T-helper 22 cell (primary cell): ENCODE results near the gene SLC13A1.

Experiments
- DNase-seq: peaks from one replicate; pipeline ENCODE4 v3.0.0-alpha.2; 2020; ENCODE audit warnings: low read depth

SLC13A1 gene

DNA sequence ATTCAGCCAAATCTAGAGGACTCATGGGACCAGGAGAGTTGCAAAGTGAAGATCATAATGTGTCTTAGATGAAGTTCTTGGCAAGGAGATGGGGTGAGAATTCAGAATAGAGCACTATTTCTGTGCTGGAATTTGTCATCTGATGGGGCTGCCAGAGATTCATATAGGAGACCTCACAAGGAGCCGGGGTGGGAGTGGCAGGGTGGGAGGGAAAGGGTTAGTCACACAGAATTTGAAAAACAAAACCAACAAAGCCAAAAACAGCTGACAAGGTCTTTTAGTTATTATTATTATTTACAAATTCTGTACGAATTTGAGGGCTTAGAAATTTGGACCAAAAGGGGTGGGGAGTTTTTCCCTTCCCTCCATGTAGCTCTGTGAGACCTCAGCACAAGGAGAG is 1.7 kb downstream of the SLC13A1 start:
- no peak for DNase-seq

DNA sequence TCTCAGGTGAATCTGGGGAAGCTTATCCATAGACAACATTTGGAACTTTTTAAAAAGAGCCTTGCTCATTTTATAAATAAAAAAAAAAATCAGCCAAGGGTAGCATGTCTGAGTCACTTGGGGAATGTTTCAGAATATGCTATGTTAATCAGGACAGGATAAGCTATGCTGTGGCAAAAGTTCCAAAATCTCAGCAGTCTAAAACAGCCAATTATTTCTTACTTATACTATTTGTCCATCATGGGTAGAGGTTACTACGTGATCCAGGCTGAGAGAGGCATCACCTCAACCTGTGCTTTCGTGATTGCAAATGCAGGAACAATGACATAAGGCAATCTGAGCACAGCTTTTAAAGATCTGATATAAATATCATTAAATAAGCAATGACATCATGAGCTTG is 6.5 kb downstream of the SLC13A1 start:
- DNase-seq, result no peak

DNA sequence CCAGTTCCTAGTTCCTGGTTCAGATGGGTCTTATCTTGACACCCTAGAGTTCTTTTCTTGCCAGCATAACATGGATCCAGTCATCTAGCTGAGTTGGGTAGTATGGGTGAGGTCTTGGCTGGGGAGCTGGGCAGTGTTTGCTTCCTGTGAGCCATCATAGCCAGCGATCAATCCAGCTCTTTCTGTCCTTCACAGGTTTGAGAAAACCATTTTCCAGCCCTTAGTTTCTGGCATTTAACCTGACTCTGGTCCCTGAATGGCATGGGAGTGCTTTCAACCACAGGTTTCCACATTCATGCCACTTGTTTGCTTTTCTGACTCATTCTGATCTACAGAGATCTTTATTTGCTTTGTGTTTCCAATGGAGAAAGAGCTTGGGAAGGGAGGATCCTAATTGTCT is 8.6 kb downstream of the SLC13A1 start:
- no peak for DNase-seq

DNA sequence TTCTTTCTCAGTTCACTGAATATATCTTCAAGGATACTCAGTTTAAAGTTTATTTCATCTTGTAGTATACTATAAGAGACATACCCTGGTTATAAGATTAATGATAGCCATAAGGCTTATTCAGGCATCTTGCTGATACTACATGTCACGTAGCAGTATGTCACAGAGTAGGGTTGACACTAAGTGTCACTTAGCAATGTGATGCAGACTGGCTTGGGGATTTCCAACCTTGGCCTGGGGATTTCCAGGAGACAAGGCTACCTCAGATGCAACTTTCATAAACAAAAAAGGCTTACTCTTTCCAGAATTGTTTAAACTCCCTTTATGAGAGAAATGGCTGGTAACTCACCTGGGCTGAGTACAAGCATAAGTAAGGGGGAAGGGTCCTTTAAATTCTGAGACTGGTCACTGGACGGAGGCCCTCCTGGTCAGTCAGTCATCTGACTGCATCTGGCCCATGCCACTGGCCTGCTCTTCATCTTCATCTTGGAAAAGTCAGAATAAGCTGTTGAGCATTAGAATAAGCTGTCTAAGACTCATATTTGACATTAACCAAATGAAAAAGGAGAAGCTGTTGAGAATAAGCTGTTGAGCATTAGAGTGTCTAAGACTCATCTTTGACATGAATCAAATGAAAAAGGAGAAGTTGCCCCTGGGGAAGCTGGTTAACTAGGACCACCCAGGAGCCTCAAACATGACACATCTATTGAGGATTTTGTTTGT is 9.5 kb downstream of the SLC13A1 start:
- no peak for DNase-seq

DNA sequence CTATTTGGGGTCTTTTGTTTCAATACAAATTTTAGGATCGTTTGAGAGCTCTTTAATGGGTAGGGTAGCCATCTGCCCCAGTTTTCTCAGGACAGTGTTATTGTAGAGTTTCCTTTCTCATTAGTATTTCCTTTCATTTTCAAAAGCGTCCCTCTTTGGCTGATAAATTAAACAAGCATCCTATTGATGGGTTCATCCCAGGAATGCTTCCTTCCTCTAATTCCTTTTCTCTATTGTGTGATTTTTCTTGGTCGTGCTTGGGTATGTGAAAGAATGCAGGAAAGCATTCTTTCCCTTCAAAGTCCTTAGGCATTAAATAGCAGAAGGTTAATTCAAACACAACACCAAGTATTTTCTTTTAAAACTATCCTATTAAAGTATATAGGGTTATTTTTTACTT is 14.0 kb downstream of the SLC13A1 start:
- DNase-seq, result no peak

DNA sequence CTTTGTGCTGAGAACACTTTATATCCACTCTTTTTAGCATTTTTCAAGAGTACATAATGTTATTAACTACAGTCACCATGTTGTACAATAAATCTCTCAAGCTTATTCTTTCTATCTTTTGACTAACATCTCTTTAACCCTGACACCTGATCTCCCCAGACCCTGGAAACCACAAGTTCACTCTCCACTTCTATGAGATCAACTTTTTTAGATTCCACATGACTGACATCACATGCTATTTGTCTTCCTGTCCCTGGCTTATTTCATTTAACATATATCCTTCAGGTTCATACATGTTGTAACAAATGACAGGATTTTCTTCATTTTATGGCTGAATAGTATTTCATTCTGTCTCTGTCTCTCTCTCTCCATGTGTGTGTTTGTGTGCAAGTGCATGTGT is 15.5 kb downstream of the SLC13A1 start:
- no peak for DNase-seq

DNA sequence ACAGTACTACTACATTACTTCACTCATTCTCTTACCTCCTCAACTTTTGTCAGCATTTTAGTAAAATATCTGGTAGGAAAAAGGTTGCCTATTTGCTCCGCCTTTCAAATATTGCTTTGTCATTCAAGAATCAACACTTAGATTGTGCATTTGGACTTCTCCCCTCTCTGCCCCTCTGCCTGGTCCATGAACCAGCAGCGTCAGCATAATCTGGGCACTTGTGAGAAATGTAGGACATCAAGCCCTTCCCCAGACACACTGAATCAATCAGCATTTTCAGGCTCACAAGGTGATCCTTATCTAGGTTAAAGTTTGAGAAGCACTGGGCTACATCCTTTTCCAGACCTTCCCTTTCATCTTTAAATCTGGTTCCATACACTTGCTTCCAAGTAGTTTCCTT is 16.3 kb downstream of the SLC13A1 start:
- no peak for DNase-seq

DNA sequence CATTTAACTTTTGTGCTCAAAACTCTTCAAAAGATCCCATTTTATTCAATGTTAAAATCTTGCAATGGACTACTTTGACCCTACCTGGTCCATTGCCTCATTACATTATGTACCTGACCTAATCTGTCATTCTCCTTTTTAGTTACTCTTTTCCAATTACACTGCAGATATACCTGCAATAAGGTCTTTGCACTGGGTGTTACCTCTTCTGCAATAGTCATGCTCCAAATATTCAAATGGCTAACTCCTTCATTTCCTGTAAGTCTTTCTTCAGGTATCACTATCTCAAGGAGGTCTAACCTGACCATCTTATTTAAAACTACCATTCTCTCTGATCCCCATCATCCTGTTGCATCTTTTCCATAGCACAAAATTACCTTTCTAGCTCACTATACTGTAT is 22.3 kb downstream of the SLC13A1 start:
- DNase-seq, result no peak

DNA sequence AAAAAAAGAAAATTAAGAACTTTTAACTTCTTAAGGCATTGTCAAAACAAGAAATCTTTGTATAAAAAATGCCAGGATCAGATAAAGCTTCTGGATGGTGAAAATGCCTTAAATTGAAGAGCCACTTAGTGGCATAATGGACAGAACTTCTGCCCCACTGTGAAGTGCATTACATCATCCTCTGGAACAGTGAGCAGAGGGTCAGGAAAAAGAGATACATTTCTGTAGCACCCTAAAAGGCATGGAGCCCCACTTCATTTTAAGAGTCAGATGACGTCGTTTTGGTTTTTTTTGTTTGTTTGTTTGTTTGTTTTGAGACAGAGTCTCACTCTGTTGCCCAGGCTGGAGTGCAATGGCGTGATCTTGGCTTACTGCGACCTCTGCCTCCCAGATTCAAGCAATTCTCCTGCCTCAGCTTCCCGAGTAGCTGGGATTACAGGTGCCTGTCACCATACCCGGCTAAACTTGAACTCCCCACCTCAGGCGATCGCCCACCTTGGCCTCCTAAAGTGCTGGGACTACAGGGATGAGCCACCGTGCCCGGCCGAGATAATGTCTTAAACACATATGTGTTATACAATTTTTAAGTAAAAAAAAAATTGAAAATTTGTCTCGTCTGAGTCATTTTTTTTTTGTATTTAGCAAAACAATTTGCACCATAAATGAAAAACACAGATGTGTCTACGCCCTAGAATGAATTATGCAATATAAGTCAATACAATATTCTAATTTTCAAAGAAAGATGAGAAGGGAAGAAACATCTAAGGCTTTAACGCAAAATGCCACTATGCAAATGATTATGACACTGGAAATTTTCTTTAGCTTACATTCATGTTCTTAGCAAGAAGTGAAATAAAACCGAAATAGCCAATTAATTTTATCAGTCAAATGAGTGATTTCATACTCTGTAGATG is 29.2 kb downstream of the SLC13A1 start:
- no peak for DNase-seq

DNA sequence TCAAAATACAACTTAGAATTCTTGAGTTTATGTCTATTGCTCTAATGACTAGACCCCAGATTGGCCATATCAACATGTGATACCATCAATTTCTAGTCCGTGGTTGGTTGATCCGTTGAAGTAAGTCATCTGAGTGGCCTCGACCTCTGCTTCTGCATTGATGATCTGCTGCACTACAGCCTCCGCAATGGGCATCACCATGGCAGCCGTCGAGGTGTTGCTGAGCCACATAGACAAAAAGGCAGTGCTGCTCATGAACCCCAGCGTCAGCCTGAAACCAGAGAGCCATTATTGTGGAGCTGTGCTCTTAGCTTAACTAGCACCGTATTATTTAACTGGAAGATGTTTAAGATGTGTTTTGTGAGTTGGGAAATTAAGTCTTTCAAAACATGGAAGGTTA is 30.7 kb downstream of the SLC13A1 start:
- no peak for DNase-seq

DNA sequence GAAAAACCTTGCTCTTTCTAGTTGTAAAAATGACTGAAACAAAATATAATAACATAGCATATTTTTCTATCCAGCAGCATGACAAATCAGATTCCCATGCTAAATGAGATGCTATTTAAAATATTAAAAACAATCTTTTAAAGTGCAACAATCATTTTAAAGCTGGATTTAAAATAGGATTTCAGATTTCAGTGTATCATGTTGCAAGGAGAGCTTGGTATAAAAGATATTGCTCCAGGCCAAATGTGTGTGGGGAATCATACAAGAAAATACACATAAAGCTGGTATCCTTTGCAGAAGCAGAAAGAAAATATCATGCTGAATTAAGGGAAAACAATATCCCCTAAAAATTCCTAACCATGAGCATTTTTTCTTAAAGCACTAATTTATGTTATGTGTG is 42.2 kb downstream of the SLC13A1 start:
- no peak for DNase-seq

DNA sequence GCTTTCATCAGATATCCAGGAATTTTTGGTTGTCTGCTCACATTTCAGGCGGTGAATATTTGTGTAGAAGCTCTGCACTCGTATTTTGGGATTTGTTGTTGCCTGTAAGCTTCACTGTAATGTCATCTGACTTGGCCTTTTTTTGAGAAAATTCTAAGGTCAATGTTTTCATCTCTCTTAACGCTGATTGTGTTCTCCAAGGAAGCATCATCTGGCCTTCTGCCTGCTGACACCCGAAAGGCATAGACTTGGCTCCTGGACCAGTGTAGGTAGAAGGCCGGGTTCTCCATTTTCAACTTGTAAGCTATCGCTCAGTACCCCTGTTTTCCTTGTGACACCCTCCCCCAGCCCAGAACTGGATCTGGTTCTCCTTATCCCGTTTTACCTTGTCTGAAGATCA is 44.2 kb downstream of the SLC13A1 start:
- no peak for DNase-seq

DNA sequence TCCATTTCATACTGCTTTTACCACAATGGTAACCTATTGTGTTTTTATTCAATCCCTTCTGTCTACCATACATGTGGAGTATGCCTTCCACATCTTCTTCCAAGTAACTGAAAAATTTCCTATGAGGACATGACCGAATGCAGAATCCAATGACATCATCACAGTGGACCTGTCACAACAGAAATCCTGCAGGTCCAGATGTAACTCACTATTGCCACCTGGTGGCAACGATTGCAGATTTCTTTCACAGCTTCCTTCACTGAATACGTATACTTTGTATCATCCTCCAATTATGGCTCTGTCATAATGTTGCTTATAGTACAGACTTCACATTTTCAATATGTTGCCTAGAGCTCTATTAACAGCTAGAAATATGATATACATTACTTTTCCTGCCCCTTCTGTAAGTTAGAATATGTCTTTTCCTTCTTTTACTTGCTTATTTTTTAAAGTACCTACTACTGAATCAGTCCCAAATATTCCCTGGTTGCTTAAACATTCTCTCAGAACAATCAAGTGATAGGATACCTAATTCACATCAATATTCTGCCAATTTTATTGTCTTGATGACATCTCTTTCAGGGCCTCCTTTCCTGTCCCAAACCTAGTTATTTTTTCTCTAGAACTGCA is 45.4 kb downstream of the SLC13A1 start:
- no peak for DNase-seq

DNA sequence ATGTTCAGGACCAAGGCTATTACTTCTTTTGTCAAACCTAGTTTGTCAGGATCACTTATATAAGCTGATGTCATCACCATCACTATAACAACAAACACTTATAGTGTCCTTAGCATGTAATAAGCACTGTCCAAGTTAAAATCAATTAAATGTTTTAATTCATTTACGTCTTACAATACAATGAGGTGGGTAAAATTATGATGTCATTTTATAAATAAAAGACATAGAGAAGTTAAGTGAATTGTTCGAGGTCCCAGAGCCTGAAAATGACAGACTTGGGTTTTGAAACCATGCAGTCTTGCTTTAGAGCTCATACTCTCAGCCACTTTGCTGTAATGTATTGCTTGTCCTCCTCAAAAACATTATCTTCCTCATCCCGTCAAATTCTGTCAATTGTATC is 48.3 kb downstream of the SLC13A1 start:
- no peak for DNase-seq

DNA sequence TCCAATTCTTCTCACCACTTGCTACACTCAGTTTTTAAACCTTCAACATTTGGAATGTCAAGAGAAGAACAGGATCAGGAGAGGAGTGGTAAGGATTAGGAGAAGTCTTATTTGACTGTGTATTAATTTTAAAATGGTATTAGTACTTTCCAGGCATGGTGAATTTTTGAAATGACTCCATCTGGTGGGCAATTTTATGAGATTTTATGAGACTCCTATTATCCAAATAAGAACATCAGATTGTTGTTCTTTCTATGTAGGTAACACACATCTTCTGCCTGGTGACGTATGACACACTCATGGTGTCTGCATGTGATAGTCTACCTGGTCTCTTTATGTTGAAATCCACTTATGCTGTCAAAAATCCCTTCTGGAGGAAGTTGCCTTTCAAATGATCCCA is 51.0 kb downstream of the SLC13A1 start:
- no peak for DNase-seq

DNA sequence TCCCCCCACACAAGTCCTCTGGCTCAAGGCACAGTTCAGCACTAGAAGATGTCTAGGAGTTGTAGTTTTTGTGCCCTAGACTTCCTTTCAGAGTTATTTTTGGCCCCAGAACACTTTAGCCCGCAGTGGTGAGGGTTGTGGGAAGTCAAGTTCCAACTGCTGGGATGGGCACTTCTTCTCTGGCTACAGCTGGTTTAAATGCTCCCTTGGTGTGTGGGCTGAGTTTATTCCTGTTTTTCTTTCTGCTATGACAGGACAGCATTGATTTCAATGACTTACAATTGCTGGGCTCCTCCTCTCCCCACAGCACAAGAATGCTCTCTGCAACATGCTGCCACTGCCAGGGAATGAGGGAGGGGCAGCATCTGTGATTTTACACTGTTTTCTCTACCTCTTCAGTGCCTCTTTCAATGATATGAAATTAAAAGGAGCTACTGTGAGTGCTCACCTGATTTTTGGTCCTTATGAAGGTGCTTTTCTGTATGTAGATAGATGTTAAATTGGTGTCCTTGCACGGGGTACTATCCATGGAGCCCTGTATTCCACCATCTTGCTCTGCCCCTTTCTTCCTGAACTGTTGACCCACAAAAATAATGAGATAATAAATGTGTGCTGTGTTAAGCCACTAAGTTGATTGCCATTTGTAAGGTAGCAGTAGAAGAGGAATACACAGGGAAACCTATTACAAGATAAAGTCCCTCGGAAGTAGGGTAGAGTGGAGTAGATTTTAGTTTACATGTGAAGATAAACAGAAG is 56.3 kb downstream of the SLC13A1 start:
- DNase-seq, result no peak

DNA sequence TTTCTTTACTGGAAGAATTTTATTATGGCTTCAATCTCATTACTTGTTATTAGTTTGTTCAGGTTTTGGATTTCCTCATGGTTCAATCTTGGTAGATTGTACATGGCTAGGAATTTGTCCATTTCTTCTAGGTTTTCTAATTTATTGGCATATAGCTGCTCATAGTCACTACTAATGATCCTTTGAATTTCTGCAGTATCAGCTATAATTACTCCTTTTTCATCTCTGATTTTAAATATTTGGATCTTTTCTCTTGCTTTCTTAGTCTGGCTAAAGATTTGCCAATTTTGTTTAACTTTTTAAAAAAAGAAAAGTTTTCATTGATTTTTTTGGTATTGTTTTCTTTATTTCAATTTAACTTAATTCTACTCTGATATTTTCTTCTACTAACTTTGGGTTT is 59.2 kb downstream of the SLC13A1 start:
- no peak for DNase-seq

DNA sequence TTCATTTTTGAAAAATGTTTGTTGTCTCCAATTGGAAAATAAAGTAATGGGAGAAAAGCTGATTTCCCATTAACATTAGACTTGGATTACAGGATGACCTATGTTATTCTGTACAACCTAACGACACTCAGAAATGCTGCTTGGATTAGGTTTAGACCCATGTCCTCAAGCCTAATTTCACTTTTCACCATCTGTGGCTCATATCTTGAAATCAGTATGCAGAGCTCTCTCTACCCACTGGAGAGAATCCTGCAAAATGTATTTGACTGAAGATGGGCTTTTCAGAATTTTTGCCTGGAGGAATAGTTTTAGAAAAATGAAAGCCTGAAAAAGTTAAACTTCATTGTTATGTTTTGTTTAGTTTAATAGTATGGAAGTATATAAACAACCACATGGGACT is 63.8 kb downstream of the SLC13A1 start:
- no peak for DNase-seq

DNA sequence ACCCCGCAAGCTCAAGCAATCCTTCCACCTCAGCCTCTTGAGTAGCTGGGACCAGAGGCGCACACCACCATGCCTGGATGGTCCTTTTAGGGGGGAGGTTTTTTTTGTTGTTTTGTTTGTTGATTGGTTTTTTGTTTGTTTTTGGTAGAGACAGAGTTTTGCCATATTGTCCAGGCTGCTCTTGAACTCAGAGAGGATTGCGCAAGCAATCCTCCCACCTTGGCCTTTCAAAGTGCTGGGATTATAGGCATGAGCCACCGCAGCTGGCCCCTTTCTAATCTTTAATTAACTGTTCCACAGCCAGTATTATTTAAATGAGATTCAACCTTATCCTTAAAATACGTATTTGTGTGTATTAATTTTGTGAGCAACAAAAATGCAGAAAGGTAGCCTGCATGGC is 65.8 kb downstream of the SLC13A1 start:
- no peak for DNase-seq

DNA sequence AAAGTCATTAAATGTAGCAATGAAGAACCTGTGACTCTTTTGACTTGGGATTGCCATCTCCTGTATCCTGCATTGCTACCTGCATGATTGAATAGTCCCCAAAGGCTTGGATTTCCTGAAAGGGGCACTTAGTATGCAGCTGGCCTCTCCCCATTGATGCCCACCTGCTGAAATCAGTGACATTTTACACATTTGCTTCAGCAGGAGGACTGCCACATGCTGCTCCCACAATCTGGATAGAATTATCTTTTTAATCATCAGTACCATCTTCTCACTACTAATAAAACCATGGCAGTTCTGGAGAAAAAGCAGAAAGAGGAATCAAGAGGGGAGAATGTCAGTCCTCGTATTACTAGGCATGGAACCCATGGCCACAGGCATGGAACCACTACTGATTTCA is 67.8 kb downstream of the SLC13A1 start:
- DNase-seq, result no peak

DNA sequence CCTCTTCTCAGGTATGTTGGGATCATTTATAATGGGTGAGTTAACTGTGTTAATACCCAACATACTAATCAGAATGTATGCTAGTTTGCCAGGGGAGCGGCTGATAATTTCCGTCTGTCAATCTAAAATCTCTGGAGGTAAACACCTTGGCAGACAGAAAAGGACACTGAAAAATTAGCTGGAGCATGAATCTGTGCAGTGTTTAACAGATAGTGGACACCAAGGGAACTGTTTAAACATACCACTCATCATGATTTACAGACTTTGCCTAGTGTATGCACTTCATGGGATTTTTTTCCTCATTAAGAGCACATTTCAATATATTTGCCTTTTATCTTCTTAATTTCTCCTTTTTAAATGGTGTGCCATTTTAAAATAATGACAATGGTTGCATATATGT is 68.2 kb downstream of the SLC13A1 start:
- no peak for DNase-seq

DNA sequence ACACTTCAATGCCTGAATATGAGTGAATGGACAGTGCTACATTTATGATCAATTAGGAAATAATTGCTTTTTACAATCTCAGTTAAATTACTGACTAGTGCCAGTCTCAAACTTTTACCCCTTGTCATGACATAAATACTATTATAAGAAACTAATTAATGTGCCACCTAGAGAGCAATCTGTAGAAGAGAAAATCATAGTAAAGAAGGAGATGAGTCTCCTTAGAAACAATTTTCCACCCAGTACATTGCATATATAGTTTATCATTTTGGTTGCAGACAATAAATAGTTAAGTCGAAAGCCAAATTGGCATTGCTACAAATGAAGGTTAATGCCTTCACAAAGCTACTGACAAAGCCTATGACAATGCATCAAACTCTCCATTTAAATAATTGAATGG is 68.6 kb downstream of the SLC13A1 start:
- DNase-seq, result no peak
